ENCODE data around the gene SSR2.

GRCh38 chr1:156065871-156066270 lies 45.1 kb upstream of the SSR2 start:
- TF ChIP-seq CTCF (IDR thresholded peaks at IDR 0.05), result no peak
- no peak for TF ChIP-seq POLR2A (IDR thresholded peaks at IDR 0.05)

All from ovary (tissue), 3 donors.